SK-N-SH (cell line): ENCODE results near the gene ITGB8. TPM values are rescaled to one million over a fixed set of nuclear protein-coding genes. Genes with fewer than 3 reads are reported as not detected.

Experiments used
- CTCF ChIA-PET: fragments of 300-600, 350-600 bp; formaldehyde crosslinking; extraction: SDS; loops from one replicate; lab custom pipeline; 2021; lab: Yijun Ruan, JAX
- POLR2A ChIA-PET: fragments of 350-600 bp; sonication (Branson Sonifier 250); formaldehyde crosslinking; extraction: SDS; loops from one replicate; lab custom pipeline; 2020; ENCODE audit warnings: antibody characterized with exemption, inconsistent platforms; lab: Yijun Ruan, JAX
- DNase-seq: peaks from one replicate; pipeline ENCODE4 v3.0.0; 2012
- H2AFZ ChIP-seq: fragments of 200-600 bp; sonication (generic); 2 replicates; pipeline ENCODE4 v1.8.1; 2016; ENCODE audit warnings: antibody characterized with exemption, mild to moderate bottlenecking, low read depth
- H3F3A ChIP-seq: fragments of 200-600 bp; sonication (generic); replicated peaks from 2 replicates; pipeline ENCODE3; 2016; ENCODE audit warnings: antibody characterized with exemption, mild to moderate bottlenecking; ENCODE audit not compliant: insufficient read depth
- H3K27ac ChIP-seq, 2 experiments: fragments of 200-500 bp in 1 of 2; fragments of 200-600 bp in 1 of 2; sonication (Bioruptor generic) in 1 of 2; sonication (generic), shearing (Covaris generic) in 1 of 2; 2 replicates each; pipeline versions ENCODE4 v1.5.1 to v1.6.1; 2014 to 2016; ENCODE audit warnings: low read depth in 2 of 2, inconsistent platforms in 1 of 2, low read length in 1 of 2, mild to moderate bottlenecking in 1 of 2, mixed read lengths in 1 of 2
- H3K27me3 ChIP-seq: fragments of 200-600 bp; sonication (generic), shearing (Covaris generic); 2 replicates; pipeline ENCODE4 v1.6.1; 2016; ENCODE audit warnings: mixed run types; ENCODE audit not compliant: insufficient read depth
- H3K36me3 ChIP-seq, 2 experiments: fragments of 200-500 bp in 1 of 2; fragments of 200-600 bp in 1 of 2; sonication (Bioruptor generic) in 1 of 2; sonication (generic) in 1 of 2; replicated peaks in 1 of 2; 2 replicates each; pipeline versions ENCODE3 to v1.5.1; 2014 to 2016; ENCODE audit warnings: low read length in 1 of 2, mild to moderate bottlenecking in 1 of 2; ENCODE audit not compliant: insufficient read depth in 2 of 2, control insufficient read depth in 1 of 2
- H3K4me1 ChIP-seq, 2 experiments: fragments of 200-500 bp in 1 of 2; fragments of 200-600 bp in 1 of 2; sonication (Bioruptor generic) in 1 of 2; sonication (generic), shearing (Covaris generic) in 1 of 2; 2 replicates each; pipeline versions ENCODE4 v1.5.1 to v1.6.1; 2014 to 2016; ENCODE audit warnings: low read depth in 1 of 2, low read length in 1 of 2, mixed run types in 1 of 2; ENCODE audit not compliant: insufficient read depth in 2 of 2, control insufficient read depth in 1 of 2
- H3K4me2 ChIP-seq: fragments of 200-600 bp; sonication (generic), shearing (Covaris generic); 2 replicates; pipeline ENCODE4 v1.6.1; 2017; ENCODE audit warnings: mixed run types
- H3K4me3 ChIP-seq, 2 experiments: fragments of 200-500 bp in 1 of 2; fragments of 200-600 bp in 1 of 2; sonication (Bioruptor generic) in 1 of 2; sonication (generic), shearing (Covaris generic) in 1 of 2; 2 replicates each; pipeline versions ENCODE4 v1.5.1 to v1.8.1; 2014 to 2016; ENCODE audit warnings: low read depth in 2 of 2, inconsistent platforms in 1 of 2, low read length in 1 of 2, mild to moderate bottlenecking in 1 of 2, mixed read lengths in 1 of 2, moderate library complexity in 1 of 2
- H3K79me2 ChIP-seq: fragments of 200-600 bp; sonication (generic); 2 replicates; pipeline ENCODE4 v1.8.1; 2017; ENCODE audit warnings: mild to moderate bottlenecking; ENCODE audit not compliant: insufficient read depth
- H3K9ac ChIP-seq: fragments of 200-600 bp; sonication (generic); 2 replicates; pipeline ENCODE4 v1.6.1; 2017; ENCODE audit warnings: mixed run types
- H3K9me2 ChIP-seq: fragments of 200-600 bp; sonication (generic); 2 replicates; pipeline ENCODE4 v1.6.1; 2017; ENCODE audit warnings: mixed run types
- H3K9me3 ChIP-seq: fragments of 200-600 bp; sonication (generic); 2 replicates; pipeline ENCODE4 v1.6.1; 2017; ENCODE audit warnings: mixed run types, mild to moderate bottlenecking, moderate library complexity
- H4K20me1 ChIP-seq: fragments of 200-600 bp; sonication (generic); 2 replicates; pipeline ENCODE4 v1.6.1; 2017; ENCODE audit warnings: mild to moderate bottlenecking, mixed run types; ENCODE audit not compliant: insufficient read depth
- CHD2 ChIP-seq: fragments of 150-350 bp; IDR thresholded peaks from 2 replicates; pipeline ENCODE4 v1.6.1; 2018; ENCODE audit warnings: low read length; ENCODE audit not compliant: partially characterized antibody
- EP300 ChIP-seq, 2 experiments: IDR thresholded peaks; 2 replicates each; pipeline versions ENCODE4 v1.4.0 to v1.6.1; 2012; ENCODE audit warnings: borderline replicate concordance in 1 of 2, low read depth in 1 of 2, low read length in 1 of 2
- FOSL2 ChIP-seq: IDR thresholded peaks from 2 replicates; pipeline ENCODE4 v1.4.0; 2012; ENCODE audit warnings: low read depth, mild to moderate bottlenecking, moderate library complexity, borderline replicate concordance
- FOXJ3 ChIP-seq: sonication (generic); formaldehyde crosslinking; IDR thresholded peaks from 2 replicates; pipeline ENCODE4 v1.5.1; 2020; ENCODE audit warnings: mild to moderate bottlenecking, missing genetic modification reagents
- GABPA ChIP-seq: IDR thresholded peaks from 2 replicates; pipeline ENCODE4 v1.4.0; 2012; ENCODE audit warnings: low read depth, mild to moderate bottlenecking
- GATA2 ChIP-seq: sonication (generic); formaldehyde crosslinking; IDR thresholded peaks from 2 replicates; pipeline ENCODE4 v1.5.0; 2020; ENCODE audit warnings: mild to moderate bottlenecking, missing genetic modification reagents
- JUND ChIP-seq: IDR thresholded peaks from 2 replicates; pipeline ENCODE4 v1.4.0; 2012
- NFIC ChIP-seq: IDR thresholded peaks from 2 replicates; pipeline ENCODE4 v1.4.0; 2012; ENCODE audit warnings: borderline replicate concordance
- RAD21 ChIP-seq: IDR thresholded peaks from 2 replicates; pipeline ENCODE4 v1.6.1; 2012; ENCODE audit warnings: mild to moderate bottlenecking, low read length
- TCF12 ChIP-seq: IDR thresholded peaks from 2 replicates; pipeline ENCODE4 v1.4.0; 2012
- WGBS: methylation state at CpG from one replicate; pipeline ENCODE4 v1.1.6; 2017; ENCODE audit warnings: low lambda C conversion rate; 5-methylcytosine and 5-hydroxymethylcytosine counted together
- polyA plus RNA-seq, 3 experiments: library from polyadenylated mRNA; depleted of rRNA; stranded (reverse); fragments of >200 nt; gene quantifications; 2 replicates each; pipeline ENCODE4 v1.2.3, GENCODE V29; 2012
- TF ChIP-seq, protein P1 (sequence below): IDR thresholded peaks from 2 replicates; pipeline ENCODE4 v1.4.0; 2012; ENCODE audit warnings: low read depth, borderline replicate concordance
- TF ChIP-seq, protein P2 (sequence below): IDR thresholded peaks from 2 replicates; pipeline ENCODE4 v1.4.0; 2012; ENCODE audit warnings: low read depth
- TF ChIP-seq, protein P3 (sequence below): IDR thresholded peaks from 2 replicates; pipeline ENCODE4 v1.6.1; 2012; ENCODE audit warnings: mild to moderate bottlenecking, low read depth, low read length, moderate library complexity

ITGB8 gene
- polyA plus RNA-seq, 1 of the 3 experiments (the other 2 are of a cell fraction): 0.62 TPM

DNA sequence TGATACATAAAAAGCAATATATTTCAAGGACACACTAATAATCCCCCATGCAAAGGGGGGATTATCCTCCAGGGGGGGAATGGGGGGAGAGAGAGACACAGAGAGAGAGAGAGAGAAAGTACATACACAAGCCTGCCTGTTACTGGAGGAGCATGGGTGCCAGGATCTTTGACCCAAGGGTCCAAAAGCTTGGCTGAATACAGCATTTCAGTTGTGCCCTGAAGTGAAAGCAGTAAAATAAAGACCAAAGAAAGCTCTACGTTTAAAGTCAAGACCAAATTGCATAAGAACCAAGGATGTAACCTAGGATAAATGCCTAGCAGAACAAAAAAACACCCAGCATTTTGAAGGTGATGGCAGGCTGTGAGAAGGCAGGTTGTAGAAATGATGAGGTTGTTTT, 27.8 kb upstream of the ITGB8 start:
- Histone ChIP-seq H3K27me3 (no peaks in the 10 kb centered on the region), H3F3A (peaks cover 28% of the 10 kb centered on the region), H3K9ac (no peak overlapping the region), H3K4me1 (peaks cover 0 to 16% of the 10 kb centered on the region in 2 experiments; a peak in 3 of 4 replicates), H2AFZ (no peak overlapping the region), H3K79me2 (no peaks in the 10 kb centered on the region), H3K4me3 (no peak overlapping the region), H3K36me3 (no peaks in the 10 kb centered on the region), H3K9me2 (no peaks in the 10 kb centered on the region), H3K4me2 (no peak overlapping the region), H4K20me1 (no peaks in the 10 kb centered on the region), H3K9me3 (no peaks in the 10 kb centered on the region), H3K27ac (no peak overlapping the region)
- ChIA-PET CTCF (interaction anchor here (0.7 to 2.4 kb wide), 5 partner anchors 8 to 555 kb away, joined by 3 to 6 read pairs (median 4); no protein-coding TSS in a partner anchor), POLR2A (no interaction called here)
- WGBS: 38% methylated on average over 1 of the region's 1 CpG
- DNase-seq: no peak
- TF ChIP-seq, protein P1, sequence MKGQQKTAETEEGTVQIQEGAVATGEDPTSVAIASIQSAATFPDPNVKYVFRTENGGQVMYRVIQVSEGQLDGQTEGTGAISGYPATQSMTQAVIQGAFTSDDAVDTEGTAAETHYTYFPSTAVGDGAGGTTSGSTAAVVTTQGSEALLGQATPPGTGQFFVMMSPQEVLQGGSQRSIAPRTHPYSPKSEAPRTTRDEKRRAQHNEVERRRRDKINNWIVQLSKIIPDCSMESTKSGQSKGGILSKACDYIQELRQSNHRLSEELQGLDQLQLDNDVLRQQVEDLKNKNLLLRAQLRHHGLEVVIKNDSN: no peak
- no peak for TF ChIP-seq TCF12

DNA sequence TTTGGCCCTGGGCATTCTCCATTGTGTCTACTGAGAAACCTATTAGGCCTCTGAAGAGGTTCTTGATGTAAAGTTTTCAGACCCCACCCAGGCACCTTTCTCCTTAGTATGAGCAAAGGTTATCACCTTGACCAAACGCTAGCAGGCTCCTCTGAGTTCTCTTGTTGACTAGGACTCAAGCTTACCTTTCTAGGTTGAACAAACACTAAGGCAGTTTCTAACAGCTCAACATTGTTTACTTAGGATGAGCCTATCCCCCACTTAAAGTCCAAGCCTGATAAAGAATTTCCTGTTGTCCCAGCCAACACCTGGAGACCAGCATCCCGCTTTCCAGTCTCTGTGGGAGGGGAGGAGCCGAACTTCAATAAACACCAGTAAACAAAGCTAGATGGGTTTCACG, 26.3 kb upstream of the ITGB8 start:
- CTCF ChIA-PET: interaction anchor here (1.0 to 1.8 kb wide), 3 partner anchors 45 to 591 kb away, joined by 3 to 5 read pairs (median 4); no protein-coding TSS in a partner anchor
- no peak for TF ChIP-seq RAD21
- no peak for TF ChIP-seq JUND
- TF ChIP-seq GATA2 (CRISPR knock-in tag): no peak
- TF ChIP-seq, protein P2, sequence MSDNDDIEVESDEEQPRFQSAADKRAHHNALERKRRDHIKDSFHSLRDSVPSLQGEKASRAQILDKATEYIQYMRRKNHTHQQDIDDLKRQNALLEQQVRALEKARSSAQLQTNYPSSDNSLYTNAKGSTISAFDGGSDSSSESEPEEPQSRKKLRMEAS: no peak
- no peak for TF ChIP-seq FOXJ3
- TF ChIP-seq NFIC: no peak
- TF ChIP-seq GABPA: no peak
- no peak for TF ChIP-seq CHD2
- TF ChIP-seq, protein P3, sequence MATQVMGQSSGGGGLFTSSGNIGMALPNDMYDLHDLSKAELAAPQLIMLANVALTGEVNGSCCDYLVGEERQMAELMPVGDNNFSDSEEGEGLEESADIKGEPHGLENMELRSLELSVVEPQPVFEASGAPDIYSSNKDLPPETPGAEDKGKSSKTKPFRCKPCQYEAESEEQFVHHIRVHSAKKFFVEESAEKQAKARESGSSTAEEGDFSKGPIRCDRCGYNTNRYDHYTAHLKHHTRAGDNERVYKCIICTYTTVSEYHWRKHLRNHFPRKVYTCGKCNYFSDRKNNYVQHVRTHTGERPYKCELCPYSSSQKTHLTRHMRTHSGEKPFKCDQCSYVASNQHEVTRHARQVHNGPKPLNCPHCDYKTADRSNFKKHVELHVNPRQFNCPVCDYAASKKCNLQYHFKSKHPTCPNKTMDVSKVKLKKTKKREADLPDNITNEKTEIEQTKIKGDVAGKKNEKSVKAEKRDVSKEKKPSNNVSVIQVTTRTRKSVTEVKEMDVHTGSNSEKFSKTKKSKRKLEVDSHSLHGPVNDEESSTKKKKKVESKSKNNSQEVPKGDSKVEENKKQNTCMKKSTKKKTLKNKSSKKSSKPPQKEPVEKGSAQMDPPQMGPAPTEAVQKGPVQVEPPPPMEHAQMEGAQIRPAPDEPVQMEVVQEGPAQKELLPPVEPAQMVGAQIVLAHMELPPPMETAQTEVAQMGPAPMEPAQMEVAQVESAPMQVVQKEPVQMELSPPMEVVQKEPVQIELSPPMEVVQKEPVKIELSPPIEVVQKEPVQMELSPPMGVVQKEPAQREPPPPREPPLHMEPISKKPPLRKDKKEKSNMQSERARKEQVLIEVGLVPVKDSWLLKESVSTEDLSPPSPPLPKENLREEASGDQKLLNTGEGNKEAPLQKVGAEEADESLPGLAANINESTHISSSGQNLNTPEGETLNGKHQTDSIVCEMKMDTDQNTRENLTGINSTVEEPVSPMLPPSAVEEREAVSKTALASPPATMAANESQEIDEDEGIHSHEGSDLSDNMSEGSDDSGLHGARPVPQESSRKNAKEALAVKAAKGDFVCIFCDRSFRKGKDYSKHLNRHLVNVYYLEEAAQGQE: no peak
- TF ChIP-seq EP300 (IDR thresholded peaks at IDR 0.05; ENCODE audit: borderline replicate concordance in 1 of 2, low read depth in 1 of 2, low read length in 1 of 2): no peak
- no peak for TF ChIP-seq FOSL2
- no peak for TF ChIP-seq TCF12
- TF ChIP-seq, all 33 proteins: peak for 0
- H3K9me2 ChIP-seq: no peaks in the 10 kb centered on the region
- H3K27ac ChIP-seq: no peak overlapping the region
- no peak overlapping the region for H2AFZ ChIP-seq
- POLR2A ChIA-PET: no interaction called here
- H3F3A ChIP-seq: peaks cover 23% of the 10 kb centered on the region
- H3K9ac ChIP-seq: no peak overlapping the region
- no peak for DNase-seq
- H3K9me3 ChIP-seq: no peaks in the 10 kb centered on the region
- 87% methylated on average over 4 of the region's 4 CpGs for WGBS
- H3K79me2 ChIP-seq: no peaks in the 10 kb centered on the region
- no peaks in the 10 kb centered on the region for H3K27me3 ChIP-seq
- H3K36me3 ChIP-seq: no peaks in the 10 kb centered on the region
- no peak overlapping the region for H3K4me3 ChIP-seq
- H3K4me1 ChIP-seq: peaks cover 0 to 16% of the 10 kb centered on the region in 2 experiments; a peak in 2 of 4 replicates
- H3K4me2 ChIP-seq: no peak overlapping the region
- H4K20me1 ChIP-seq: no peaks in the 10 kb centered on the region
